ENCODE measurements around the gene PPM1K. TPM values are rescaled to one million over a fixed set of nuclear protein-coding genes. Genes with fewer than 3 reads are reported as not detected.
"Not testable (repeated sequence)": the region's sequence is repeated elsewhere in the genome, so short reads cannot be mapped to it uniquely, and the experiment has no call there.

The PPM1K gene
- total RNA-seq, result 44.5 TPM

GRCh38 chr4:88284439-88285234 lies at the start of gene PPM1K:
TSS of gene PPM1K (minus strand) at chr4:88284561. CDS start at chr4:88278583, 5,978 bp downstream.
- Histone ChIP-seq H3K4me3 (ENCODE audit: low read length) (peak within 1 kb of the TSS; percentile 76), H3K9me3 (ENCODE audit: low read depth, low read length) (no peaks in the 10 kb centered on the region), H3K27me3 (ENCODE audit: insufficient read depth, low read length) (no peaks in the 10 kb centered on the region), H3K4me1 (ENCODE audit: insufficient read depth, low read length) (peaks cover 41% of the 10 kb centered on the region)

GRCh38 chr4:88333741-88334405 lies 49.5 kb upstream of the PPM1K start:
- H3K4me1 ChIP-seq (ENCODE audit: insufficient read depth, low read length), result no peaks in the 10 kb centered on the region
- H3K9me3 ChIP-seq (ENCODE audit: low read depth, low read length), result no peaks in the 10 kb centered on the region
- no peak overlapping the region for H3K4me3 ChIP-seq (ENCODE audit: low read length)
- H3K27me3 ChIP-seq (ENCODE audit: insufficient read depth, low read length), result no peaks in the 10 kb centered on the region

GRCh38 chr4:88327665-88328064 lies 43.3 kb upstream of the PPM1K start:
- H3K9me3 ChIP-seq (ENCODE audit: low read depth, low read length), result no peaks in the 10 kb centered on the region
- no peaks in the 10 kb centered on the region for H3K4me1 ChIP-seq (ENCODE audit: insufficient read depth, low read length)
- H3K27me3 ChIP-seq (ENCODE audit: insufficient read depth, low read length), result no peaks in the 10 kb centered on the region
- no peak overlapping the region for H3K4me3 ChIP-seq (ENCODE audit: low read length)

GRCh38 chr4:88320780-88321373 lies 36.5 kb upstream of the PPM1K start:
- no peak overlapping the region for H3K4me3 ChIP-seq (ENCODE audit: low read length)
- no peaks in the 10 kb centered on the region for H3K27me3 ChIP-seq (ENCODE audit: insufficient read depth, low read length)
- peaks cover 21% of the 10 kb centered on the region for H3K4me1 ChIP-seq (ENCODE audit: insufficient read depth, low read length)
- no peaks in the 10 kb centered on the region for H3K9me3 ChIP-seq (ENCODE audit: low read depth, low read length)

- Histone ChIP-seq H3K27me3 (ENCODE audit: insufficient read depth, low read length) (no peaks in the 10 kb centered on the region), H3K4me1 (ENCODE audit: insufficient read depth, low read length) (peaks cover 21% of the 10 kb centered on the region), H3K4me3 (ENCODE audit: low read length) (no peak overlapping the region), H3K9me3 (ENCODE audit: low read depth, low read length) (no peaks in the 10 kb centered on the region)
Measured at GRCh38 chr4:88320224-88320779, 35.9 kb upstream of the PPM1K start.

GRCh38 chr4:88318751-88319350 lies 34.5 kb upstream of the PPM1K start:
- Histone ChIP-seq H3K27me3 (ENCODE audit: insufficient read depth, low read length) (no peaks in the 10 kb centered on the region), H3K4me3 (ENCODE audit: low read length) (no peak overlapping the region), H3K4me1 (ENCODE audit: insufficient read depth, low read length) (peaks cover 21% of the 10 kb centered on the region), H3K9me3 (ENCODE audit: low read depth, low read length) (no peaks in the 10 kb centered on the region)

- peaks cover 4% of the 10 kb centered on the region for H3K27me3 ChIP-seq (ENCODE audit: insufficient read depth, low read length)
- H3K4me3 ChIP-seq (ENCODE audit: low read length), result no peak overlapping the region
- peaks cover 11% of the 10 kb centered on the region for H3K4me1 ChIP-seq (ENCODE audit: insufficient read depth, low read length)
- H3K9me3 ChIP-seq (ENCODE audit: low read depth, low read length), result peaks cover 9% of the 10 kb centered on the region
Measured at GRCh38 chr4:88315460-88316017, 31.2 kb upstream of the PPM1K start.

- not testable (repeated sequence) for H3K27me3 ChIP-seq (ENCODE audit: insufficient read depth, low read length); H3K4me3 ChIP-seq (ENCODE audit: low read length); H3K9me3 ChIP-seq (ENCODE audit: low read depth, low read length); H3K4me1 ChIP-seq (ENCODE audit: insufficient read depth, low read length)
Measured at GRCh38 chr4:88313088-88313624, 28.8 kb upstream of the PPM1K start.

GRCh38 chr4:88308587-88308986 lies 24.2 kb upstream of the PPM1K start:
- H3K4me1 ChIP-seq (ENCODE audit: insufficient read depth, low read length), result no peaks in the 10 kb centered on the region
- H3K9me3 ChIP-seq (ENCODE audit: low read depth, low read length), result peaks cover 9% of the 10 kb centered on the region
- H3K4me3 ChIP-seq (ENCODE audit: low read length), result no peak overlapping the region
- peaks cover 8% of the 10 kb centered on the region for H3K27me3 ChIP-seq (ENCODE audit: insufficient read depth, low read length)

GRCh38 chr4:88297725-88298454 lies 13.5 kb upstream of the PPM1K start:
- Histone ChIP-seq H3K27me3 (ENCODE audit: insufficient read depth, low read length) (no peaks in the 10 kb centered on the region), H3K4me1 (ENCODE audit: insufficient read depth, low read length) (no peaks in the 10 kb centered on the region), H3K4me3 (ENCODE audit: low read length) (no peak overlapping the region), H3K9me3 (ENCODE audit: low read depth, low read length) (no peaks in the 10 kb centered on the region)

- Histone ChIP-seq H3K27me3 (ENCODE audit: insufficient read depth, low read length) (no peaks in the 10 kb centered on the region), H3K9me3 (ENCODE audit: low read depth, low read length) (no peaks in the 10 kb centered on the region), H3K4me3 (ENCODE audit: low read length) (no peak overlapping the region), H3K4me1 (ENCODE audit: insufficient read depth, low read length) (no peaks in the 10 kb centered on the region)
Measured at GRCh38 chr4:88297212-88297516, 12.8 kb upstream of the PPM1K start.

GRCh38 chr4:88296413-88297211 lies 12.3 kb upstream of the PPM1K start:
- no peaks in the 10 kb centered on the region for H3K27me3 ChIP-seq (ENCODE audit: insufficient read depth, low read length)
- H3K4me3 ChIP-seq (ENCODE audit: low read length), result no peak overlapping the region
- H3K9me3 ChIP-seq (ENCODE audit: low read depth, low read length), result no peaks in the 10 kb centered on the region
- H3K4me1 ChIP-seq (ENCODE audit: insufficient read depth, low read length), result no peaks in the 10 kb centered on the region

GRCh38 chr4:88295656-88296055 lies 11.3 kb upstream of the PPM1K start:
- Histone ChIP-seq H3K27me3 (ENCODE audit: insufficient read depth, low read length) (no peaks in the 10 kb centered on the region), H3K4me1 (ENCODE audit: insufficient read depth, low read length) (no peaks in the 10 kb centered on the region), H3K4me3 (ENCODE audit: low read length) (no peak overlapping the region), H3K9me3 (ENCODE audit: low read depth, low read length) (no peaks in the 10 kb centered on the region)

Data from mononuclear cell (primary cell).